CD4-positive, alpha-beta T cell treated with Interleukin-15 for 4 hours (primary cell): ENCODE results near the gene RPL13.

Experiments used
- DNase-seq: peaks from one replicate; pipeline ENCODE4 v3.0.0-alpha.2; 2020; ENCODE audit warnings: low spot score

The RPL13 gene

GRCh38 chr16:89560378-89561141 lies at the start of gene RPL13:
Gene RPL13, plus strand, starts transcription at chr16:89560682. Its CDS starts 278 bp downstream, at chr16:89560960.
- peak; percentile 94 for DNase-seq

- DNase-seq = no peak
Measured at GRCh38 chr16:89511374-89511773, 49.1 kb upstream of the RPL13 start.

- no peak for DNase-seq
Measured at GRCh38 chr16:89512453-89512852, 48.0 kb upstream of the RPL13 start.

GRCh38 chr16:89517128-89517527 lies 43.4 kb upstream of the RPL13 start:
- DNase-seq = no peak

- no peak for DNase-seq
Measured at GRCh38 chr16:89519881-89520280, 40.6 kb upstream of the RPL13 start.

- DNase-seq = no peak
Measured at GRCh38 chr16:89522287-89522686, 38.2 kb upstream of the RPL13 start.

GRCh38 chr16:89523680-89524344 lies 36.7 kb upstream of the RPL13 start:
- no peak for DNase-seq

- no peak for DNase-seq
Measured at GRCh38 chr16:89525146-89525913, 35.2 kb upstream of the RPL13 start.

- no peak for DNase-seq
Measured at GRCh38 chr16:89529097-89529496, 31.4 kb upstream of the RPL13 start.

GRCh38 chr16:89530401-89531381 lies 29.8 kb upstream of the RPL13 start:
- no peak for DNase-seq

- no peak for DNase-seq
Measured at GRCh38 chr16:89531821-89532526, 28.5 kb upstream of the RPL13 start.

GRCh38 chr16:89534252-89534756 lies 26.2 kb upstream of the RPL13 start:
- DNase-seq = peak; percentile 42

- DNase-seq = no peak
Measured at GRCh38 chr16:89536371-89536770, 24.1 kb upstream of the RPL13 start.

- DNase-seq = no peak
Measured at GRCh38 chr16:89536886-89537548, 23.5 kb upstream of the RPL13 start.

- no peak for DNase-seq
Measured at GRCh38 chr16:89537549-89537925, 22.9 kb upstream of the RPL13 start.

GRCh38 chr16:89538286-89538685 lies 22.2 kb upstream of the RPL13 start:
- DNase-seq = no peak

- no peak for DNase-seq
Measured at GRCh38 chr16:89540557-89540956, 19.9 kb upstream of the RPL13 start.

- DNase-seq = no peak
Measured at GRCh38 chr16:89541792-89542191, 18.7 kb upstream of the RPL13 start.

GRCh38 chr16:89544113-89544512 lies 16.4 kb upstream of the RPL13 start:
- DNase-seq = no peak

- DNase-seq = no peak
Measured at GRCh38 chr16:89544713-89545043, 15.8 kb upstream of the RPL13 start.
